Airway epithelial cell (primary cell): ENCODE measurements around the gene ZFYVE26. TPM values are rescaled to one million over a fixed set of nuclear protein-coding genes. Genes with fewer than 3 reads are reported as not detected.

Experiments
- total RNA-seq: library from RNA; depleted of rRNA; stranded (reverse); fragments of >200 nt; gene quantifications from 2 replicates; pipeline ENCODE4 v1.2.3, GENCODE V29; 2015

The ZFYVE26 gene
- 5.8 and 7.8 TPM in 2 replicates for total RNA-seq

DNA sequence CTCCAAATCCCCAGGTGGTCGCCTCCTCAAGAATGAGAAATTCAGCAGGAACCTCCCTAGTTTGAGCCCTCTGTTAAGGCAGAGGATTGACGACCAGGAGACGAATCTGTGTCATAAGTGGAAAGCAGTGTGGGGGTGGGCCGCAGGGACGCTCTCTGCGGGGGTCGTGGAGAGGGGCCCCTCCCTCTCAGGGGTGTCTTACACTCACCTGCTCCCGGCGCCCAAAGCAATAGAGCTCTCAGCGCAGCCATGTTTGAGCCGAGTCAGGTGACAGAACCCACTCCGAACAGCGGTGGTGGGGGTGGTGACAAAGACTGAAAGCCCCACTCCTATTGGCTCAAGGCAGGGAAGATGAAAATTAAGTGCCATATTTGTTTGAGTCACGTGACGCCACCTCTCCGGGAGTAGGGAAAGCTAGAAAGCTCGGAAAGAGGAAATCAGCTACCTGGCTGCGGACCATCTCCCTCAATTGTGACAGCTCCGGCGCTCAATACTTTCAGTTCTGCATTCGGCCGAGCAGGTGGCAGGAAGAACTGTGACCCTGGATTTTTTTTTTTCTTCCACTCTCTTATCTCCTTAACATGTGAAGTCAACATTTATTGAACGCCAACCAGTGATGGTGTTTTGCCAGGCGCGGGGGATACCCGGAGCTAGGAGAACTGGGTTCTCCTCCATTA is at the start of gene ZFYVE26:
TSS of gene ZFYVE26 (minus strand) at position 265 of the 677 bp plus-strand sequence. CDS start 627 bp downstream, outside the sequence.

DNA sequence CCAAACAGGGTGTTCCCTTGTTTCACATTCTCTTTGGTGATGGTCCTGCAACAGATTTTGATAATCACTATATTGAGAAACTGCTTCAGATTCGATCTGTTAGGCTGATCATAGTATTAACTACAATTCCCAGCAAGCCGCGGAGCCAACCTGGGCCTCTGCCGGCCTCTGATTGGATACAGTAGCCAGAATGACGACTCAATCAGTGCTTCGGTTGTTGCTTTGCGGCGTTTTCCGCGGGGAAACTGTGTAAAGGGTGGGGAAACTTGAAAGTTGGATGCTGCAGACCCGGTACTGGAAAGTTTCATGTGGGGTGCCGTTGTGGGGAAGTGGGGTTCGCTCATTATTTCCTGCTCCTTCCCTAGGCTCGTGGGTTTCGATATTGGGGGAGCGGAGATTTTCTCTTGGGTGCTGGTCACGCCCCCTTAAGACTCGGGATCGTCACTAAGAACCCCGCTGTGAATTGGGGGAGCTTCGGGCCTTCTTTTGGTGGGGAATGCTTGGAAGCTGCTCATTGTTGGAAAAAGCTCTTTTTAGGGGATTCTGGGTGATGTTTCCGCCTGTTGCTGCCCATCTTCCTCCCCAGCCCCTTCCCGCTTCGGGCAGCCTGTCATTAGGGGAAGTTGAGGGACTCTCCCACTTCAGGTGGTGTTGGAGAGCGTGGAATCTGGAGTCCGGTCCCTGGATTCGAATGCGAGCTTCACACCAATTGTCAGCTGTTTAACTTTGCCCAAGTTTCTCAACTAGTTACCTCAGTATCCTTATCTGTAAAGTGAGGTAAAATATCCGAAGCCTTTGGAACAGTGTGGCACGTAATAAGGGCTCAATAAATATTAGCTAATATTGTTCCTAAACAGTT is 3.4 kb upstream of the ZFYVE26 start, which contains the start of gene RAD51B:
TSS of gene RAD51B (plus strand) at position 217 of the 859 bp plus-strand sequence.

DNA sequence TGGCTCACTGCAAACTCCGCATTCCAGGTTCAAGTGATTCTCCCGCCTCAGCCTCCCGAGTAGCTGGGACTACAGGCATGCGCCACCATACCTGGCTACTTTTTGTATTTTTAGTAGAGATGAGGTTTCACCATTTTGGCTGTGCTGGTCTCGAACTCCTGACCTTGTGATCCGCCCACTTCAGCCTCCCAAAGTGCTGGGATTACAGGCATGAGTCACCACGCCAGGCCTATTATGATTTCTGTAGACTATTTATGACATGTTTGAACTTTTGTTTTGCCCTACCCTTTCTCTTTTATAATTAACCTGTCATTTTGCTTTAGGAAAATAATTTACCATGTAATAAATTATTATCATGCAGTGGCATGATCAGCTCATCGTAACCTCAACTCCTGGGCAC is 114.9 kb downstream of the ZFYVE26 start, which contains the start of gene RDH12:
TSS of gene RDH12 (plus strand) at position 395 of the 400 bp plus-strand sequence. CDS start 20,757 bp downstream, outside the sequence.

Other genes with a start within 250 kb of the ZFYVE26 start
- 13.4 and 18.3 TPM in 2 replicates for gene PIGH, start 216.3 kb downstream of the ZFYVE26 start, total RNA-seq
- 9.7 and 18.3 TPM in 2 replicates for gene ARG2, start 196.7 kb downstream of the ZFYVE26 start, total RNA-seq
- gene VTI1B, start 142.0 kb downstream of the ZFYVE26 start, total RNA-seq: 46.7 and 54.3 TPM in 2 replicates
- 90.1 and 112 TPM in 2 replicates for gene RDH11, start 120.8 kb downstream of the ZFYVE26 start, total RNA-seq
- gene RDH12, start 114.7 kb downstream of the ZFYVE26 start, total RNA-seq: 8.4 and 11.7 TPM in 2 replicates
- gene RAD51B, start 3.2 kb upstream of the ZFYVE26 start, total RNA-seq: 8.7 and 8.8 TPM in 2 replicates